Central memory CD8-positive, alpha-beta T cell (primary cell): ENCODE results near the gene GPC5.
"Not testable (repeated sequence)": the region's sequence is repeated elsewhere in the genome, so short reads cannot be mapped to it uniquely, and the experiment has no call there.

Source experiments
- ATAC-seq: fragments of 150-1000 bp; cut with Tn5 transposase; replicated peaks from 2 replicates; pipeline ENCODE4 v1.10.0; 2022; ENCODE audit warnings: mild to moderate bottlenecking, moderate FRiP score, moderate number of reproducible peaks; ENCODE audit not compliant: poor library complexity, severe bottlenecking; ENCODE audit errors: extremely low read depth
- DNase-seq, 2 donors: peaks; one replicate each; pipeline ENCODE4 v3.0.0; 2021; ENCODE audit warnings: low spot score in 2 of 2
- H3K27ac Mint-ChIP-seq: one replicate; pipeline ENCODE4 v1.8.0; 2022; ENCODE audit warnings: low read depth, mild to moderate bottlenecking, moderate library complexity, mixed read lengths
- H3K27me3 Mint-ChIP-seq: one replicate; pipeline ENCODE4 v1.8.0; 2022; ENCODE audit warnings: mixed read lengths
- H3K36me3 Mint-ChIP-seq: one replicate; pipeline ENCODE4 v1.8.0; 2022; ENCODE audit warnings: mild to moderate bottlenecking, moderate library complexity, mixed read lengths; ENCODE audit not compliant: insufficient read depth
- H3K4me1 Mint-ChIP-seq: one replicate; pipeline ENCODE4 v1.8.0; 2022; ENCODE audit warnings: mixed read lengths
- H3K4me3 Mint-ChIP-seq: one replicate; pipeline ENCODE4 v1.8.0; 2022; ENCODE audit warnings: mild to moderate bottlenecking, moderate library complexity, mixed read lengths
- H3K9me3 Mint-ChIP-seq: one replicate; pipeline ENCODE4 v1.8.0; 2022; ENCODE audit warnings: mixed read lengths

GPC5 gene

GRCh38 chr13:92491839-92492238, 1093.4 kb downstream of the GPC5 start:
- H3K4me3 Mint-ChIP-seq = no peak overlapping the region
- H3K27ac Mint-ChIP-seq = no peak overlapping the region
- ATAC-seq = no peak
- H3K27me3 Mint-ChIP-seq = no peaks in the 10 kb centered on the region
- H3K9me3 Mint-ChIP-seq = peaks cover 11% of the 10 kb centered on the region
- no peaks in the 10 kb centered on the region for H3K36me3 Mint-ChIP-seq
- no peaks in the 10 kb centered on the region for H3K4me1 Mint-ChIP-seq
- DNase-seq = no peak

DNA sequence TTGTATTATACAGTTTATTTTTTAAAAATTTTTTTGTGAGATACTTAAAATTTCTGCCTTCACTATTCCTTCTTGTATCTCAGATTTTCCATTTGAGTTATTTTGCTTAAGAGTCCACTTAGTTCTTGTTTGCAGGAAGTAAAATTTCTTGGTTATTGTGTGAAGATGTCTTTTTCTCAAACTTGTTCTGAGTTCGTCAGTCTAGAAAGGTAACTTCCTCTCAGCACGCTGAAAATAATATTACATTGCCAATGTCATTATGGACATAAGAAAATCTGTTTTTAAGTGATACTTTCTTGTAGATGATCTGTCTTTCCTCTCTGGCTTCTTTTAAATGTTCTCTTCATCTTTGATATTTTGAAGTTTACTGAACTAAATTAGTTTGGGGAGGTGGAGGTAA, 1096.5 kb downstream of the GPC5 start:
- H3K27ac Mint-ChIP-seq = no peak overlapping the region
- DNase-seq (no peak), ATAC-seq (no peak)
- no peak overlapping the region for H3K4me3 Mint-ChIP-seq
- H3K4me1 Mint-ChIP-seq = no peaks in the 10 kb centered on the region
- H3K9me3 Mint-ChIP-seq = peaks cover 16% of the 10 kb centered on the region
- no peaks in the 10 kb centered on the region for H3K36me3 Mint-ChIP-seq
- no peaks in the 10 kb centered on the region for H3K27me3 Mint-ChIP-seq

GRCh38 chr13:92500192-92500591, 1101.8 kb downstream of the GPC5 start:
- DNase-seq (no peak), ATAC-seq (no peak)
- peaks cover 21% of the 10 kb centered on the region for H3K9me3 Mint-ChIP-seq
- no peaks in the 10 kb centered on the region for H3K27me3 Mint-ChIP-seq
- no peak overlapping the region for H3K4me3 Mint-ChIP-seq
- no peaks in the 10 kb centered on the region for H3K36me3 Mint-ChIP-seq
- H3K27ac Mint-ChIP-seq = no peak overlapping the region
- no peaks in the 10 kb centered on the region for H3K4me1 Mint-ChIP-seq

DNA sequence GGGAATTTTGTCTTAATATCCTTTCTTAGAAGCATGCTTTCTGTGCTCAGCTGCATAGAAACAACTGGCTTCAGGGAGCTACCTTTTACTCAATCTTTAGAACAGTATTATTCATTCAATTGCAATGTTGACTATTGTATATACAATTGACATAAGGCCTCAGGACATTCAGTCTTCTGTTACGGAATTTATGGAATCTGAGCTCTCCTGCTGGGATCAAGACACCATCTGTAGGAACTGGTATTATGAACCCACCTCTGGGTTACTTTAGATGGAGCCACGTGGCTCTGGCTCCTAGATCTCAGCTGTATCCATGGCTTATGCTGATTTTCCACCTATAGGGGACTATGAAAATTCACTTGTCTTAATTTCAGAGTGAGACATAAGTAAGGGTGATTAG, 1112.0 kb downstream of the GPC5 start:
- no peak for ATAC-seq
- Mint-ChIP-seq H3K9me3 (peaks cover 7% of the 10 kb centered on the region), H3K4me1 (no peaks in the 10 kb centered on the region), H3K27me3 (no peaks in the 10 kb centered on the region), H3K36me3 (no peaks in the 10 kb centered on the region), H3K27ac (no peak overlapping the region), H3K4me3 (no peak overlapping the region)
- no peak for DNase-seq

DNA sequence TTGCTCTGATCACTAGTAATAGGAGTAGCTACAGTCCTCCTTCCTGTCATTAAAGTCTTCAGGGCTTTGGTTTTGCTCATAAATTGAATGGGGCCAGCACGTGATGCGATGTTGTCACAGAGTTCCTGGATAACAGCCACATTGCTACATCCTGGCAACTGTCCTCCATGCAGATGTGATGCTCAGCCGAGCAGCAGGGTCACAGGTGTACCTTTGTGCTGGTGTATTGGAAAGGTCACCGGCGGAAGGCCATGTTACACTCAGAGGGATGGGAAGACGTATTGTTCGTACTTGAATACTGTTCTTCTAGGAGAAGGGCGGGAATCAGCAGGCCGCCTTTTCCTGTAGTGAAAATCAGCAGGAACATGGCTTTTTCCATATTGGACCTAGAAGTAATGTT, 1114.4 kb downstream of the GPC5 start:
- Mint-ChIP-seq H3K4me3 (no peak overlapping the region), H3K4me1 (no peaks in the 10 kb centered on the region), H3K27me3 (no peaks in the 10 kb centered on the region), H3K36me3 (no peaks in the 10 kb centered on the region), H3K27ac (no peak overlapping the region), H3K9me3 (peaks cover 10% of the 10 kb centered on the region)
- DNase-seq (no peak), ATAC-seq (no peak)

DNA sequence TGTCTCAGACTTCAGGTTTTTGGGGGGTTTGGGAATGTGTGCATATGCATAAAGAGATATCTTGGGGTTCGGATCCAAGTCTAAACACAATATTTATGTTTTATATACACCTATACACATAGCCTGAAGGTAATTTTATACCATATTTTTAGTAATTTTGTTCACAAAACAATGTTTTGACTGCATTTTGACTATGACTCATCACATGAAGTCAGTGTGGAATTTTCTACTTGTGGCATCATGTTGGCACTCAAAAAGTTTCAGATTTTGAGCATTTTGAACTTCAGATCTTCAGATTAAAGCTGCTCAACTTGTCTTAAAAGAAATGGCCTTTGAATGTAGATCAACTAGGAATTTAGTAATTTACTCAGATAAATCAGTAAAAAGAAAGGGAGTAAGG, 1115.3 kb downstream of the GPC5 start:
- peaks cover 13% of the 10 kb centered on the region for H3K9me3 Mint-ChIP-seq
- DNase-seq (no peak), ATAC-seq (no peak)
- no peaks in the 10 kb centered on the region for H3K27me3 Mint-ChIP-seq
- no peaks in the 10 kb centered on the region for H3K36me3 Mint-ChIP-seq
- H3K4me3 Mint-ChIP-seq = no peak overlapping the region
- no peak overlapping the region for H3K27ac Mint-ChIP-seq
- H3K4me1 Mint-ChIP-seq = no peaks in the 10 kb centered on the region

DNA sequence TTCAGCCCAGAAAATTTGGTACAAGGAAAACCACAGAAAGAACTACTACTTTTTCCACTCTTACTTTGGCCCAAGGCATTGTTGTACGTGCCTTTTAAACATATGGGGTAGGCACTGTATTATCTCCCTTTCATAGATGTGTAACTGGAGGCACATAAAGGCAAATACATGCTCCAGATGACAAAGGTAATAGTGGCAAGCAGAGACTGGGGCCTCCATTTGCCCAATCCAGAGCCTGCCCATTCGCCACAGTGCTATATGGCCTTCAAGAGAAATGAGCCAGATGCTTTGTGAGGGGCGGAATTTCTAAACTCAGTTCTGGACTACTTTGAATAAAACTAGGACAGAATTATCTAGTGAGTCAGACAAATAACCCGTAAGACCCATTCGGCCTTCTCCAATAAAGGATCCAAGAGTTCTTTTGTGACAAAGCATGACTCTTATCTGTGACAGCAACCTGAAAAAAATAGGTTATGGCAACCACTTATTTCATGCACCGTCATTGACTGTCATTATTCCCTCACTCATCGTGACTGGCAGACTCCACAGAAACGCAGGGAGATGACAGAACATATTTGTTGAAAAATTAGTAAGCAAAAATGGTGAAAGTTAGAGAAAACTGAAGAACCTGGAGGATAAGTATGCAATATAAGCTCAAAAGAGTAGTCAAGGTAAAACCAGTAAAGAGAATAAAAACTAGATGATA, 1116.2 kb downstream of the GPC5 start:
- Mint-ChIP-seq H3K4me1 (no peaks in the 10 kb centered on the region), H3K4me3 (no peak overlapping the region), H3K27me3 (no peaks in the 10 kb centered on the region), H3K27ac (no peak overlapping the region), H3K9me3 (peaks cover 16% of the 10 kb centered on the region), H3K36me3 (no peaks in the 10 kb centered on the region)
- ATAC-seq (no peak), DNase-seq (no peak)

DNA sequence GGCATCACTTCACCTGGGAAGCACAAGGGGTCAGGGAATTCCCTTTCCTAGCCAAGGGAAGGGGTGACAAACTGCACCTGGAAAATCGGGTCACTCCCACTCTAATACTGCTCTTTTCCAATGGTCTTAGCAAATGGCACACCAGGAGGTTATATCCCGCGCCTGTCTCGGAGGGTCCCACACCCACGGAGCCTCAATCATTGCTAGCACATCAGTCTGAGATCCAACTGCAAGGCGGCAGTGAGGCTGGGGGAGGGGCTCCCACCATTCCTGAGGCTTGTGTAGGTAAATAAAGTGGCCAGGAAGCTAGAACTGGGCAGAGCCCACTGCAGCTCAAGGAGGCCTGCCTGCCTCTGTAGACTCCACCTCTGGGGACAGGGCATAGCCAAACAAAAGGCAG, 1118.5 kb downstream of the GPC5 start:
- H3K4me1 Mint-ChIP-seq, H3K27me3 Mint-ChIP-seq, ATAC-seq, H3K36me3 Mint-ChIP-seq, DNase-seq, H3K4me3 Mint-ChIP-seq, H3K27ac Mint-ChIP-seq: not testable (repeated sequence)
- peaks cover 15% of the 10 kb centered on the region for H3K9me3 Mint-ChIP-seq

- H3K4me3 Mint-ChIP-seq, H3K27me3 Mint-ChIP-seq, ATAC-seq, H3K4me1 Mint-ChIP-seq, H3K27ac Mint-ChIP-seq, DNase-seq, H3K36me3 Mint-ChIP-seq: not testable (repeated sequence)
- peaks cover 13% of the 10 kb centered on the region for H3K9me3 Mint-ChIP-seq
These were observed 1120.2 kb downstream of the GPC5 start for GRCh38 chr13:92518622-92519021.

DNA sequence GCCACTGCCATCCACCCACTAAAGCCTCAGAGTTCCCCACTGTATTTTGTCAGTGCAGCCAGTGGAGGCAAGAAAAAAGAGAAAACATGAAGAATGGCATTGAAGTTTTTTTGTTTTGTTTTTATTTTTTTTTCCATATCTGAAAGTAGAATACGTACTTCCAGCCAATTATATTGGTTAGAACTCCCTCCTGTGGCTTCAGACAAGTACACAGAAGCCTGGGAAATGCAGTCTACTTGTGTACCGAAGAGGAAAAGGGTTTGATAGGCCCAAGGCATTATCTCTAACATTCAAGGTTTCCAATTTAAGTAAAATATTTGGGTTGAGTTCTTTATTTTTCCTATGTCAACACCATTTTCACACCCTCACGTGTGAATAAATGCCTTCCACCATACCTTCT, 1131.9 kb downstream of the GPC5 start:
- Mint-ChIP-seq H3K36me3 (no peaks in the 10 kb centered on the region), H3K27ac (no peak overlapping the region)
- ATAC-seq = no peak

DNA sequence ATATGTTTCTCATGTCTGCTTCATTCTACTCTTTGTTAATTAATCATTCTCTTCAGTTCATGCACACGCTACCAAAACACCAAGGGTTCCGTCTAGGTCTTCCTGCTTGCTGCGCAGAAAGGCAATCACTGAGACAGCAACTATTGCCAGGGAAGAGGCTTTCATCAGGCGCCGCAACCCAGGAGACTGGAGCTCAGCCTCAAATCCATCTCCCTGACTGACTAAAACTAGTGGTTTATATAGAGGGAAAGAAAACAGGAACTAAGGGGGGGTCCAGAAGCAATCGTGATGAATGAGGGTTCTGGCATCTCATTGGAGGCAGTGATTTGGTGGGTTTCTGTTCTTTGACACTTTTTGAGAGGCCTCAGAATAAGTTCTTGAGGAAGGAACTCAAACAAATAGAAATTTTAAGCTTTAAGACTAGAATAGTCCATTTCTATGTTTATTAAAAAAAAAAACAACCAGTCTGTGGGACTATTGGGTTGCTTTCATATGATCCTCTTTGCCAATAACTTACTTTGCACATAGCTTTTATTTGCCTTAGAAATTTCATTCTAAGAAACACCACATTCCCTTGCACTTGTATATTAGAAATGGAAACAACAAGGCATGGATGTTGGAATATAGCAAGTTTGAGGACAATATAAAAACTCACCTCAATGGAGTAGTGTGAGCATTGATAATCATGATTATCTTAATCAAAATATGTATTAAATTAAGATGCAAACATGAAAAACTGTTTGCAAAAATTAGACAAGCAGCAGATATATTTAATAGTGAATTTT, 1137.0 kb downstream of the GPC5 start:
- ATAC-seq (no peak), DNase-seq (no peak)
- peaks cover 1% of the 10 kb centered on the region for H3K36me3 Mint-ChIP-seq
- no peak overlapping the region for H3K27ac Mint-ChIP-seq
- H3K27me3 Mint-ChIP-seq = no peaks in the 10 kb centered on the region
- H3K4me1 Mint-ChIP-seq = no peaks in the 10 kb centered on the region
- H3K9me3 Mint-ChIP-seq = peaks cover 18% of the 10 kb centered on the region
- no peak overlapping the region for H3K4me3 Mint-ChIP-seq

More for the DNA sequence above, 1131.9 kb downstream of the GPC5 start:
- Mint-ChIP-seq H3K4me3 (no peak overlapping the region), H3K27me3 (no peaks in the 10 kb centered on the region), H3K9me3 (peaks cover 19% of the 10 kb centered on the region), H3K4me1 (no peaks in the 10 kb centered on the region)
- no peak for DNase-seq

GRCh38 chr13:92537471-92537870, 1139.0 kb downstream of the GPC5 start:
- Mint-ChIP-seq H3K27ac (no peak overlapping the region), H3K9me3 (peaks cover 28% of the 10 kb centered on the region), H3K36me3 (peaks cover 1% of the 10 kb centered on the region), H3K4me1 (no peaks in the 10 kb centered on the region), H3K4me3 (no peak overlapping the region), H3K27me3 (no peaks in the 10 kb centered on the region)
- ATAC-seq (no peak), DNase-seq (no peak)

DNA sequence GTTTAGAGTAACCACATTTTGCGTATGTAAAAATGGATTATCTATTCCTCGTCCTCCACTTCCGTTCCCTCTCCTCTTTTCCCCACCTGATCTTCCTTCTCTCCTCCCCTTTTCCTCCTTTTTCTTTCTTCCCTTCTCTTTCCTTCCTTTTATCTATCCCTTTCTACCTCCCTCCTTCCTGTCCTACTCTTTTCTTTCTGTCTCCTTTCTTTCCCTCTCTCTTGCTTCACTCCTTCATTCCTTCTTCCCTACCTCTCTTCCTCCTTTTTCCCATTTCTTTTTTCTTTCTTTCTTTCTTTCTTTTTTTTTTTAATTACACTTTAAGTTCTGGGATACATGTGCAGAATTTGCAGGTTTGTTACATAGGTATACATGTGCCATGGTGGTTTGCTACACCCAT, 1139.7 kb downstream of the GPC5 start:
- ATAC-seq (no peak), DNase-seq (no peak)
- Mint-ChIP-seq H3K9me3 (peaks cover 28% of the 10 kb centered on the region), H3K36me3 (peaks cover 1% of the 10 kb centered on the region), H3K4me1 (no peaks in the 10 kb centered on the region), H3K4me3 (no peak overlapping the region), H3K27me3 (no peaks in the 10 kb centered on the region), H3K27ac (no peak overlapping the region)
